Keratinocyte (primary cell): ENCODE results near the gene ZNF862. TPM values are rescaled to one million over a fixed set of nuclear protein-coding genes. Genes with fewer than 3 reads are reported as not detected.

ENCODE experiments used
- DNase-seq: peaks from one replicate; pipeline ENCODE4 v3.0.0-alpha.2; 2011; ENCODE audit warnings: low read depth, missing footprints, low spot score
- FAIRE-seq: peaks from 2 replicates; lab custom pipeline; 2011; peaks lifted over from hg19 to GRCh38; lab: Jason Lieb, UNC
- H2AFZ ChIP-seq: 2 replicates; pipeline ENCODE4 v1.6.0; 2012; ENCODE audit warnings: low read length, control low read depth, inconsistent platforms; ENCODE audit not compliant: control insufficient read depth
- H3K27ac ChIP-seq: 2 replicates; pipeline ENCODE4 v1.5.1; 2011; ENCODE audit warnings: low read length; ENCODE audit not compliant: control insufficient read depth, insufficient read depth
- H3K27me3 ChIP-seq: 3 replicates; pipeline ENCODE4 v1.6.0; 2011; ENCODE audit warnings: low read length; ENCODE audit not compliant: control insufficient read depth, insufficient read depth; ENCODE audit errors: extremely low read depth
- H3K36me3 ChIP-seq, 2 experiments: 2 replicates in 1 of 2; 3 replicates in 1 of 2; pipeline ENCODE4 v1.5.1; 2011; ENCODE audit warnings: low read length in 2 of 2, mild to moderate bottlenecking in 1 of 2; ENCODE audit not compliant: control insufficient read depth in 2 of 2, insufficient read depth in 2 of 2; ENCODE audit errors: extremely low read depth in 1 of 2
- H3K4me1 ChIP-seq: 3 replicates; pipeline ENCODE4 v1.5.1; 2011; ENCODE audit warnings: low read length; ENCODE audit not compliant: control insufficient read depth, insufficient read depth; ENCODE audit errors: extremely low read depth
- H3K4me2 ChIP-seq: 3 replicates; pipeline ENCODE4 v1.6.0; 2011; ENCODE audit warnings: low read depth, low read length; ENCODE audit not compliant: control insufficient read depth, insufficient read depth; ENCODE audit errors: extremely low read depth
- H3K4me3 ChIP-seq, 3 experiments: fragments of 200-600 bp in 1 of 3; sonication (generic) in 1 of 3; 2 replicates in 2 of 3; 3 replicates in 1 of 3; pipeline ENCODE4 v1.5.1; 2011 to 2016; ENCODE audit warnings: low read length in 3 of 3, mild to moderate bottlenecking in 3 of 3, control low read depth in 2 of 3, inconsistent platforms in 1 of 3, low read depth in 1 of 3, mixed read lengths in 1 of 3, mixed run types in 1 of 3, moderate library complexity in 1 of 3; ENCODE audit not compliant: control insufficient read depth in 2 of 3, insufficient read depth in 2 of 3; ENCODE audit errors: extremely low read depth in 1 of 3
- H3K79me2 ChIP-seq: 2 replicates; pipeline ENCODE4 v1.6.0; 2012; ENCODE audit warnings: low read length; ENCODE audit not compliant: control insufficient read depth, insufficient read depth
- H3K9ac ChIP-seq: 3 replicates; pipeline ENCODE4 v1.6.0; 2011; ENCODE audit warnings: low read length; ENCODE audit not compliant: control insufficient read depth, insufficient read depth; ENCODE audit errors: extremely low read depth
- H3K9me1 ChIP-seq: 3 replicates; pipeline ENCODE4 v1.6.0; 2011; ENCODE audit warnings: low read length; ENCODE audit not compliant: control insufficient read depth, insufficient read depth; ENCODE audit errors: extremely low read depth
- H3K9me3 ChIP-seq: 2 replicates; pipeline ENCODE4 v1.5.1; 2012; ENCODE audit warnings: low read depth, low read length; ENCODE audit not compliant: control insufficient read depth
- H4K20me1 ChIP-seq: 3 replicates; pipeline ENCODE4 v1.6.0; 2011; ENCODE audit warnings: low read length; ENCODE audit not compliant: control insufficient read depth, insufficient read depth; ENCODE audit errors: extremely low read depth
- CTCF ChIP-seq, 3 experiments: IDR thresholded peaks in 1 of 3; conservative IDR thresholded peaks in 1 of 3; optimal IDR thresholded peaks in 1 of 3; 2 replicates in 2 of 3; 3 replicates in 1 of 3; pipeline versions ENCODE3 to v1.5.1; 2011; ENCODE audit warnings: low read length in 3 of 3, mild to moderate bottlenecking in 3 of 3, moderate library complexity in 2 of 3, control low read depth in 1 of 3, inconsistent platforms in 1 of 3; ENCODE audit not compliant: insufficient read depth in 2 of 3; ENCODE audit errors: extremely low read depth in 1 of 3
- EZH2 ChIP-seq: IDR thresholded peaks from one replicate; pipeline ENCODE4 v1.6.1; 2012; ENCODE audit warnings: inconsistent platforms, mild to moderate bottlenecking, low read length, moderate library complexity
- dilution Hi-C: fragments of 300-500 bp; cut with MboI; formaldehyde crosslinking; loops from one replicate; pipeline ENCODE4 v1.7.0; 2020; ENCODE audit warnings: low sequenced_read_pairs; ENCODE audit not compliant: extremely low pct_ligation_motif_present
- polyA plus RNA-seq, 5 experiments: library from polyadenylated mRNA; depleted of rRNA in 3 of 5; stranded (reverse) in 3 of 5; stranded (forward) in 1 of 5; unstranded in 1 of 5; fragments of >200 nt; gene quantifications; 1 replicate in 1 of 5; 2 replicates in 3 of 5; 3 replicates in 1 of 5; pipeline versions ENCODE4 v1.2.1 to v1.2.3, GENCODE V29; 2011 to 2012; ENCODE audit warnings: missing spikeins in 2 of 5, low read depth in 1 of 5, low replicate concordance in 1 of 5

ZNF862 gene
- polyA plus RNA-seq, 1 donor (not counting 4 experiments of a cell fraction or from before 2014, with no cell fraction given), result 10.1 TPM

- H4K20me1 ChIP-seq, result no peaks in the 10 kb centered on the region
- H3K9ac ChIP-seq, result no peak overlapping the region
- no peaks in the 10 kb centered on the region for H3K9me1 ChIP-seq
- no peaks in the 10 kb centered on the region for H3K4me1 ChIP-seq
- peaks cover 4% of the 10 kb centered on the region for H3K27me3 ChIP-seq
- no peak overlapping the region for H3K27ac ChIP-seq
- DNase-seq, result no peak
- no peak overlapping the region for H3K4me2 ChIP-seq
- H3K4me3 ChIP-seq, result no peak overlapping the region
- dilution Hi-C loops, result no loop called here
- no peaks in the 10 kb centered on the region for H3K79me2 ChIP-seq
- no peak for TF ChIP-seq CTCF (optimal IDR thresholded peaks at IDR 0.05 in 1 of 3, IDR thresholded peaks at IDR 0.05 in 1 of 3, conservative IDR thresholded peaks at IDR 0.05 in 1 of 3; ENCODE audit: extremely low read depth in 1 of 3, insufficient read depth in 2 of 3, low read length in 3 of 3)
- TF ChIP-seq EZH2, result no peak
- no peak for FAIRE-seq
- no peaks in the 10 kb centered on the region for H3K36me3 ChIP-seq
- H3K9me3 ChIP-seq, result no peaks in the 10 kb centered on the region
- no peak overlapping the region for H2AFZ ChIP-seq
Measured at GRCh38 chr7:149832332-149833041, 5.7 kb upstream of the ZNF862 start.

- H2AFZ ChIP-seq, result no peak overlapping the region
- no peaks in the 10 kb centered on the region for H3K36me3 ChIP-seq
- no peak for FAIRE-seq
Measured at GRCh38 chr7:149833495-149834130, 4.6 kb upstream of the ZNF862 start.

More at GRCh38 chr7:149833495-149834130, 4.6 kb upstream of the ZNF862 start:
- Histone ChIP-seq H3K4me2 (no peak overlapping the region), H3K27ac (no peak overlapping the region), H3K9me1 (no peaks in the 10 kb centered on the region), H4K20me1 (no peaks in the 10 kb centered on the region), H3K4me1 (no peaks in the 10 kb centered on the region), H3K4me3 (no peak overlapping the region), H3K9ac (no peak overlapping the region), H3K79me2 (no peaks in the 10 kb centered on the region), H3K9me3 (no peaks in the 10 kb centered on the region), H3K27me3 (peaks cover 4% of the 10 kb centered on the region)
- dilution Hi-C loops, result no loop called here
- no peak for TF ChIP-seq EZH2
- TF ChIP-seq CTCF (optimal IDR thresholded peaks at IDR 0.05 in 1 of 3, IDR thresholded peaks at IDR 0.05 in 1 of 3, conservative IDR thresholded peaks at IDR 0.05 in 1 of 3; ENCODE audit: extremely low read depth in 1 of 3, insufficient read depth in 2 of 3, low read length in 3 of 3), result no peak
- DNase-seq, result no peak
